ENCODE results near the gene ZNF699.
"Not testable (repeated sequence)": the region's sequence is repeated elsewhere in the genome, so short reads cannot be mapped to it uniquely, and the experiment has no call there.

The ZNF699 gene

DNA sequence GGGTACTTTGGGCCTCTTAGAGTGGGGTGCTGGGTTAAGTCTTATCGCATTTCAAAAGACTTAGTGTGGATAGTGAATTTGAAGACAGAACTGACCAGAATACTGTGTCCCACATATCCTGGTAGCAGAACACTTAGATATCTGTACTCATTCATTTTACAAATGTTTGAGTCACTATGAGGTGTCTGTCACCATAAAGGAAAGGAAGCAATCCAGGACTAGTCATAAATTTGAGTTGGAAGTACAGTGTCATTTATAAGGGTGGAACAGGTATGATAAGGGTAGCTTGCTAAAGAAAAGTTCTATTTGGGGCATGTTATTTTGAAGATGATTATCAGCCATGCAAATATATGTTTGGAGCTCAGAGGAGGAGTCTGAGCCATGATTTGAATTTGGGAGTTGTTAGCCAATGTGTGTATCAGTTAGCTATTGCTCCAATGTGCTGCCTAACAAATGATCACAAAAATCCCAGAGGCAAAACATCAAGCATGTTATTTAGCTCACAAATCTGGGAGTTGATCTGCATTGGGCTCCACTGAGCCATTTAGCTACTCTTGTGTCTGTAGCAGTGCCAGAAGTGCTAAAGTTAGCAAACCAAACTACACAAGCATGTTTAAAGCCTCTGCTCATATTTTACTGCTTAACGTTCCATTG is 20.3 kb downstream of the ZNF699 start:
- DNase-seq: no peak

DNA sequence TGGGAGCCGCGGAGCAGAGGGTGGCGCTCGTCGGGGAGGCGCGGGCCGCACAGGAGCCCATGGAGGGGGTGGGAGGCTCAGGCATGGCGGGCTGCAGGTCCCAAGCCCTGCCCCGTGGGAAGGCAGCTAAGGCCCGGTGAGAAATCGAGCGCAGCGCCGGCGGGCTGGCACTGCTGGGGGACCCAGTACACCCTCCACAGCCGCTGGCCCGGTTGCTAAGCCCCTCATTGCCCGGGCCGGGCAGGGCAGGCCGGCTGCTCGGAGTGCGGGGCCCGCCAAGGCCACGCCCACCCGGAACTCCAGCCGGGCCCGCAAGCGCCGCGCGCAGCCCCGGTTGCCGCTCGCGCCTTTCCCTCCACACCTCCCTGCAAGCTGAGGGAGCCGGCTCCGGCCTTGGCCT is 26.2 kb downstream of the ZNF699 start:
- not testable (repeated sequence) for DNase-seq

DNA sequence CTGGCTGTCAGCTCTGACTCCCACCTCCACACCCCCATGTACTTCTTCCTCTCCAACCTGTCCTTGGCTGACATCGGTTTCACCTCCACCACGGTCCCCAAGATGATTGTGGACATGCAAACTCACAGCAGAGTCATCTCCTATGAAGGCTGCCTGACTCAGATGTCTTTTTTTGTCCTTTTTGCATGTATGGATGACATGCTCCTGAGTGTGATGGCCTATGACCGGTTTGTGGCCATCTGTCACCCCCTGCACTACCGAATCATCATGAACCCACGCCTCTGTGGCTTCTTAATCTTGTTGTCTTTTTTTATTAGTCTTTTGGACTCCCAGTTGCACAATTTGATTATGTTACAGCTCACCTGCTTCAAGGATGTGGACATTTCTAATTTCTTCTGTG is 58.4 kb downstream of the ZNF699 start:
- DNase-seq: no peak

DNA sequence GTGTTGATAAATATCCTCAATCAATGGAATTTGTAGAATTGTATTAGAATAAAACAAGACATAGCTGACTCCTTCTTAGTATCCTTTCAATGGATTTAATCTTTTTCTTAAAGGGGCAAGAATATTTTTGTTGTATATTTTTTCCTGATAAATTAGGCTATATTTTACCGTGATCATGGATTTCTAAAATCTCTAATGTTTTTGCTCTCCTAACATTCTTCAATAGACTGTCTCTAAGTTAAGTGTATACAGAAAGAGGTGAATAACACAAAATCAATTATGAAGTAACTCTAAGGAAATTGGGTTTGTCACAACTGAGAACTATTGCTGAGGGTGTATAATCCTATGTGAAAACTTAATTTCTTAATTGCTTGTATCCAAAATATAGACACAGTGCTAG is 59.0 kb downstream of the ZNF699 start, which contains the start of gene OR7E24:
Gene OR7E24 (plus strand): TSS at position 301 of the 400 bp plus-strand sequence. CDS start 114 bp downstream, outside the sequence.
- no peak for DNase-seq

Measured in anterior cingulate cortex (tissue), 58 donors.